ENCODE measurements around the gene MREG.
A peak's percentile ranks its signal among the peaks of the same experiment; 100 is the strongest.

The MREG gene

GRCh38 chr2:215946586-215946985 is 66.8 kb downstream of the MREG start:
- TF ChIP-seq CTCF (IDR thresholded peaks at IDR 0.05; ENCODE audit: low read depth, low read length), result no peak

GRCh38 chr2:215942194-215942593 is 71.2 kb downstream of the MREG start:
- Histone ChIP-seq H3K9me3 (ENCODE audit: severe bottlenecking) (no peaks in the 10 kb centered on the region), H3K27ac (no peak overlapping the region), H3K36me3 (peaks cover 38% of the 10 kb centered on the region), H3K4me3 (ENCODE audit: low read depth, low read length) (no peak overlapping the region), H3K27me3 (ENCODE audit: insufficient read depth, low read depth, severe bottlenecking) (no peaks in the 10 kb centered on the region)
- TF ChIP-seq CTCF (IDR thresholded peaks at IDR 0.05; ENCODE audit: low read depth, low read length), result peak; percentile 33; the same call in 1 of the 2 replicates
- DNase-seq, result peak; percentile 51

More at GRCh38 chr2:215946586-215946985, 66.8 kb downstream of the MREG start:
- Histone ChIP-seq H3K9me3 (ENCODE audit: severe bottlenecking) (no peaks in the 10 kb centered on the region), H3K4me3 (ENCODE audit: low read depth, low read length) (no peak overlapping the region), H3K27me3 (ENCODE audit: insufficient read depth, low read depth, severe bottlenecking) (no peaks in the 10 kb centered on the region), H3K27ac (no peak overlapping the region), H3K36me3 (peaks cover 34% of the 10 kb centered on the region)
- no peak for DNase-seq

- Histone ChIP-seq H3K36me3 (peaks cover 34% of the 10 kb centered on the region), H3K27me3 (ENCODE audit: insufficient read depth, low read depth, severe bottlenecking) (no peaks in the 10 kb centered on the region), H3K9me3 (ENCODE audit: severe bottlenecking) (no peaks in the 10 kb centered on the region), H3K27ac (no peak overlapping the region), H3K4me3 (ENCODE audit: low read depth, low read length) (no peak overlapping the region)
- DNase-seq, result no peak
- TF ChIP-seq CTCF (IDR thresholded peaks at IDR 0.05; ENCODE audit: low read depth, low read length), result no peak
These were observed 71.6 kb downstream of the MREG start for GRCh38 chr2:215941726-215942125.

GRCh38 chr2:215940645-215941184 is 72.6 kb downstream of the MREG start:
- TF ChIP-seq CTCF (IDR thresholded peaks at IDR 0.05; ENCODE audit: low read depth, low read length), result no peak
- no peaks in the 10 kb centered on the region for H3K9me3 ChIP-seq (ENCODE audit: severe bottlenecking)
- no peak for DNase-seq
- H3K36me3 ChIP-seq, result peaks cover 32% of the 10 kb centered on the region
- H3K27ac ChIP-seq, result no peak overlapping the region
- H3K27me3 ChIP-seq (ENCODE audit: insufficient read depth, low read depth, severe bottlenecking), result no peaks in the 10 kb centered on the region
- no peak overlapping the region for H3K4me3 ChIP-seq (ENCODE audit: low read depth, low read length)

GRCh38 chr2:215937190-215937589 is 76.2 kb downstream of the MREG start:
- H3K36me3 ChIP-seq, result peaks cover 12% of the 10 kb centered on the region
- H3K27me3 ChIP-seq (ENCODE audit: insufficient read depth, low read depth, severe bottlenecking), result no peaks in the 10 kb centered on the region
- TF ChIP-seq CTCF (IDR thresholded peaks at IDR 0.05; ENCODE audit: low read depth, low read length), result no peak
- H3K27ac ChIP-seq, result no peak overlapping the region
- DNase-seq, result no peak
- no peak overlapping the region for H3K4me3 ChIP-seq (ENCODE audit: low read depth, low read length)
- no peaks in the 10 kb centered on the region for H3K9me3 ChIP-seq (ENCODE audit: severe bottlenecking)

GRCh38 chr2:215933151-215933550 is 80.2 kb downstream of the MREG start:
- no peak overlapping the region for H3K4me3 ChIP-seq (ENCODE audit: low read depth, low read length)
- no peak for TF ChIP-seq CTCF (IDR thresholded peaks at IDR 0.05; ENCODE audit: low read depth, low read length)

More at GRCh38 chr2:215933151-215933550, 80.2 kb downstream of the MREG start:
- Histone ChIP-seq H3K9me3 (ENCODE audit: severe bottlenecking) (no peaks in the 10 kb centered on the region), H3K27ac (no peak overlapping the region), H3K36me3 (no peaks in the 10 kb centered on the region), H3K27me3 (ENCODE audit: insufficient read depth, low read depth, severe bottlenecking) (no peaks in the 10 kb centered on the region)
- no peak for DNase-seq
